Endodermal cell (in vitro differentiated cells): ENCODE measurements around the gene EFCAB11. TPM values are rescaled to one million over a fixed set of nuclear protein-coding genes. Genes with fewer than 3 reads are reported as not detected.

Experiments
- DNase-seq: peaks from one replicate; pipeline ENCODE4 v3.0.0-alpha.2; 2017
- H3K27ac ChIP-seq: 2 replicates; pipeline ENCODE4 v1.5.1; 2013; ENCODE audit warnings: mild to moderate bottlenecking, low read depth, low read length, moderate library complexity
- H3K27me3 ChIP-seq: 2 replicates; pipeline ENCODE4 v1.6.1; 2013; ENCODE audit warnings: mild to moderate bottlenecking, low read length, moderate library complexity; ENCODE audit not compliant: insufficient read depth, control insufficient read depth, poor library complexity, severe bottlenecking
- H3K36me3 ChIP-seq: 2 replicates; pipeline ENCODE4 v1.7.0; 2013; ENCODE audit warnings: mild to moderate bottlenecking, low read length, moderate library complexity; ENCODE audit not compliant: control insufficient read depth, insufficient read depth
- H3K4me1 ChIP-seq: one replicate; pipeline ENCODE4 v1.7.0; 2013; ENCODE audit warnings: low read length; ENCODE audit not compliant: control insufficient read depth, insufficient read depth
- H3K4me3 ChIP-seq: 2 replicates; pipeline ENCODE4 v1.5.1; 2013; ENCODE audit warnings: mild to moderate bottlenecking, low read length, moderate library complexity
- H3K9ac ChIP-seq: 2 replicates; pipeline ENCODE4 v1.6.1; 2013; ENCODE audit warnings: mild to moderate bottlenecking, low read length, moderate library complexity; ENCODE audit not compliant: poor library complexity, severe bottlenecking; ENCODE audit errors: extremely low read depth
- H3K9me3 ChIP-seq: 2 replicates; pipeline ENCODE4 v1.6.1; 2013; ENCODE audit warnings: mild to moderate bottlenecking, low read length, moderate library complexity; ENCODE audit not compliant: control insufficient read depth
- H3K27ac Mint-ChIP-seq: 2 replicates; pipeline ENCODE4 v1.8.0; 2020; ENCODE audit warnings: mixed read lengths
- H3K27me3 Mint-ChIP-seq: 2 replicates; pipeline ENCODE4 v1.8.0; 2021; ENCODE audit warnings: mild to moderate bottlenecking, mixed read lengths; ENCODE audit not compliant: insufficient read depth
- H3K36me3 Mint-ChIP-seq: 2 replicates; pipeline ENCODE4 v1.8.0; 2020; ENCODE audit warnings: low read depth, mixed read lengths
- H3K4me1 Mint-ChIP-seq: 2 replicates; pipeline ENCODE4 v1.8.0; 2020; ENCODE audit warnings: mixed read lengths
- H3K4me3 Mint-ChIP-seq: 2 replicates; pipeline ENCODE4 v1.8.0; 2020; ENCODE audit warnings: mild to moderate bottlenecking, moderate library complexity, mixed read lengths
- H3K9me3 Mint-ChIP-seq: 2 replicates; pipeline ENCODE4 v1.8.0; 2020; ENCODE audit warnings: mild to moderate bottlenecking, mixed read lengths
- WGBS, 2 experiments: methylation state at CpG; one replicate each; pipeline versions ENCODE4 v1.1.5 to v1.1.7; 2013; ENCODE audit warnings: missing lambda C conversion rate in 2 of 2, mixed read lengths in 1 of 2; ENCODE audit not compliant: insufficient coverage in 1 of 2, insufficient read length in 1 of 2; 5-methylcytosine and 5-hydroxymethylcytosine counted together
- total RNA-seq, 2 donors: library from RNA; stranded (reverse); fragmentation: NEBNext Ultra II Directional in 1 of 2; extraction: Animal tissue kit (Norgen Biotek cat#: 25700) in 1 of 2; gene quantifications; 2 replicates in 1 of 2; 3 replicates in 1 of 2; pipeline ENCODE4 v1.2.1, GENCODE V29; 2021
- TF ChIP-seq, protein P1 (sequence below): fragments of 200-600 bp; sonication (generic); conservative IDR thresholded peaks from 2 replicates; pipeline ENCODE4 v1.5.0; 2021; ENCODE audit warnings: antibody characterized with exemption, mild to moderate bottlenecking

EFCAB11 gene
- total RNA-seq, 2 donors from 2014 or later: 23.8 to 47.6 TPM

DNA sequence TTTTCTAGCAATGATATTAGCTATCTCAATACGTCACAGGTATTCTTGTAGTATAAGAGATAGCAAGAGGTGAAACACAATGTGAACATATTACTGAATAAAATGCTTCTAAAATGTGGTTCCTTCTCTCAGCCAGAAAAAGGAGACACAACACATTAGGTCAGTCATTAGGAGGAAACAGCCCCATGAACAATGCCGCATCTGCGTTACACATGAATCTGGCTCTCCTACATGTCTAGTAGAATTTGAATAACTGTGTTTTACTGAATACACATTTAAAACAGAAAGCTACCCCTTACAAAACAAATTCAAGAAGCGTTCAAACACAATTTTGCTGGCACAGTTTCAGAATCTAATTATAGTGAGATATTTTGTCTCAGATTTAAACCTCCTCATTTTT is 51.6 kb downstream of the EFCAB11 start:
- TF ChIP-seq, protein P1, sequence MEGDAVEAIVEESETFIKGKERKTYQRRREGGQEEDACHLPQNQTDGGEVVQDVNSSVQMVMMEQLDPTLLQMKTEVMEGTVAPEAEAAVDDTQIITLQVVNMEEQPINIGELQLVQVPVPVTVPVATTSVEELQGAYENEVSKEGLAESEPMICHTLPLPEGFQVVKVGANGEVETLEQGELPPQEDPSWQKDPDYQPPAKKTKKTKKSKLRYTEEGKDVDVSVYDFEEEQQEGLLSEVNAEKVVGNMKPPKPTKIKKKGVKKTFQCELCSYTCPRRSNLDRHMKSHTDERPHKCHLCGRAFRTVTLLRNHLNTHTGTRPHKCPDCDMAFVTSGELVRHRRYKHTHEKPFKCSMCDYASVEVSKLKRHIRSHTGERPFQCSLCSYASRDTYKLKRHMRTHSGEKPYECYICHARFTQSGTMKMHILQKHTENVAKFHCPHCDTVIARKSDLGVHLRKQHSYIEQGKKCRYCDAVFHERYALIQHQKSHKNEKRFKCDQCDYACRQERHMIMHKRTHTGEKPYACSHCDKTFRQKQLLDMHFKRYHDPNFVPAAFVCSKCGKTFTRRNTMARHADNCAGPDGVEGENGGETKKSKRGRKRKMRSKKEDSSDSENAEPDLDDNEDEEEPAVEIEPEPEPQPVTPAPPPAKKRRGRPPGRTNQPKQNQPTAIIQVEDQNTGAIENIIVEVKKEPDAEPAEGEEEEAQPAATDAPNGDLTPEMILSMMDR: no peak
- H3K9me3 Mint-ChIP-seq: no peaks in the 10 kb centered on the region
- H3K27ac Mint-ChIP-seq: no peak overlapping the region

GRCh38 chr14:89900802-89901201 is 53.7 kb downstream of the EFCAB11 start:
- H3K9ac ChIP-seq: no peak overlapping the region
- Mint-ChIP-seq H3K27ac (no peak overlapping the region), H3K27me3 (no peaks in the 10 kb centered on the region), H3K4me3 (no peak overlapping the region), H3K9me3 (peaks cover under 1% of the 10 kb centered on the region), H3K36me3 (peaks cover 4% of the 10 kb centered on the region), H3K4me1 (peaks cover 9% of the 10 kb centered on the region)
- H3K27ac ChIP-seq: no peak overlapping the region
- H3K36me3 ChIP-seq: no peaks in the 10 kb centered on the region
- DNase-seq: no peak
- H3K27me3 ChIP-seq: no peaks in the 10 kb centered on the region
- TF ChIP-seq, protein P1: no peak
- H3K9me3 ChIP-seq: no peaks in the 10 kb centered on the region
- no peak overlapping the region for H3K4me3 ChIP-seq
- 90 to 100% methylated on average over 1 to 4 of the region's 4 CpGs for WGBS, 2 experiments
- no peaks in the 10 kb centered on the region for H3K4me1 ChIP-seq

More for the DNA sequence above, 51.6 kb downstream of the EFCAB11 start:
- Histone ChIP-seq H3K27ac (no peak overlapping the region), H3K9ac (no peak overlapping the region), H3K27me3 (no peaks in the 10 kb centered on the region), H3K9me3 (no peaks in the 10 kb centered on the region), H3K4me3 (no peak overlapping the region), H3K4me1 (no peaks in the 10 kb centered on the region), H3K36me3 (no peaks in the 10 kb centered on the region)
- no peaks in the 10 kb centered on the region for H3K27me3 Mint-ChIP-seq
- H3K4me1 Mint-ChIP-seq: peaks cover 13% of the 10 kb centered on the region
- WGBS, 2 experiments: 91% methylated on average over 3 of the region's 4 CpGs; no CpG with 5 or more reads in 1 of the 2 experiments
- H3K4me3 Mint-ChIP-seq: no peak overlapping the region
- no peaks in the 10 kb centered on the region for H3K36me3 Mint-ChIP-seq
- DNase-seq: no peak

GRCh38 chr14:89899917-89900663 is 54.4 kb downstream of the EFCAB11 start:
- DNase-seq: no peak
- no peak overlapping the region for H3K4me3 ChIP-seq
- no peak overlapping the region for H3K4me3 Mint-ChIP-seq
- no peak overlapping the region for H3K27ac Mint-ChIP-seq
- H3K9me3 ChIP-seq: no peaks in the 10 kb centered on the region
- H3K27me3 ChIP-seq: no peaks in the 10 kb centered on the region
- H3K36me3 Mint-ChIP-seq: peaks cover 7% of the 10 kb centered on the region
- TF ChIP-seq, protein P1: peak; percentile 80
- no peak overlapping the region for H3K27ac ChIP-seq
- WGBS, 2 experiments: 86% methylated on average over 4 of the region's 4 CpGs; no CpG with 5 or more reads in 1 of the 2 experiments
- H3K27me3 Mint-ChIP-seq: no peaks in the 10 kb centered on the region
- H3K4me1 Mint-ChIP-seq: peaks cover 9% of the 10 kb centered on the region
- H3K9ac ChIP-seq: no peak overlapping the region
- no peaks in the 10 kb centered on the region for H3K36me3 ChIP-seq
- H3K9me3 Mint-ChIP-seq: peaks cover 3% of the 10 kb centered on the region
- H3K4me1 ChIP-seq: no peaks in the 10 kb centered on the region
